Mesodermal cell (in vitro differentiated cells): ENCODE data around the gene CFI.
A peak's percentile ranks its signal among the peaks of the same experiment; 100 is the strongest.

Experiments
- H3K27ac ChIP-seq: 2 replicates; pipeline ENCODE4 v1.7.0; 2013; ENCODE audit warnings: mild to moderate bottlenecking, low read depth, low read length, moderate library complexity; ENCODE audit not compliant: severe bottlenecking
- H3K36me3 ChIP-seq: 2 replicates; pipeline ENCODE4 v1.7.1; 2013; ENCODE audit warnings: mild to moderate bottlenecking, low read length, moderate library complexity; ENCODE audit not compliant: control insufficient read depth, insufficient read depth
- H3K4me1 ChIP-seq: one replicate; pipeline ENCODE4 v1.7.1; 2013; ENCODE audit warnings: mild to moderate bottlenecking, low read length; ENCODE audit not compliant: insufficient read depth, control insufficient read depth, poor library complexity, severe bottlenecking
- H3K4me3 ChIP-seq: 2 replicates; pipeline ENCODE4 v1.7.0; 2013; ENCODE audit warnings: low read length, control low read depth, mild to moderate bottlenecking; ENCODE audit not compliant: insufficient read depth, poor library complexity, severe bottlenecking; ENCODE audit errors: extremely low read depth
- H3K9me3 ChIP-seq: 2 replicates; pipeline ENCODE4 v1.7.1; 2013; ENCODE audit warnings: mild to moderate bottlenecking, low read length, moderate library complexity; ENCODE audit not compliant: control insufficient read depth
- WGBS, 2 experiments: methylation state at CpG; one replicate each; pipeline ENCODE4 v1.1.5; 2013; ENCODE audit warnings: missing lambda C conversion rate in 2 of 2; ENCODE audit not compliant: insufficient coverage in 2 of 2; 5-methylcytosine and 5-hydroxymethylcytosine counted together

The CFI gene

DNA sequence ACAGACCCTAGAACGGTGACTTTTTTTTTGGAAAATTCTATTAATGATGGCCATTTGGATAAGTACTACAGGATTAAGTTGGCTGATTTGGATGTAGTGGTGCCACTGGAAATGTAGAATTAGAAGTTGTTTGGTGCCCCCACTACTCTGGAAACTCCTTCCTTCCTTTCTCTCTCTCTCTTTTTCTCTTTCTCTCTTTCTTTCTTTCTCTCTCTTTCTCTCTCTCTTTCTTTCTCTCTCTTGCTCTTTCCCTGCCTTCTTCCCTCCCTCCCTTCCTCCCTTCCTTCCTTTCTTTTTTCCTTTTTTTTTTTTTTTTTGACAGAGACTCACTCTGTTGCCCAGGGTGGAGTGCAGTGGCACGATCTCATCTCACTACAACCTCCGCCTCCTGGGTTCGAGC is 16.5 kb upstream of the CFI start:
- H3K36me3 ChIP-seq: peaks cover 57% of the 10 kb centered on the region
- H3K27ac ChIP-seq: no peak overlapping the region
- 100% methylated on average over 2 of the region's 4 CpGs; no CpG with 5 or more reads in 1 of the 2 experiments for WGBS, 2 experiments
- no peaks in the 10 kb centered on the region for H3K9me3 ChIP-seq
- H3K4me1 ChIP-seq: no peaks in the 10 kb centered on the region
- H3K4me3 ChIP-seq: no peak overlapping the region

DNA sequence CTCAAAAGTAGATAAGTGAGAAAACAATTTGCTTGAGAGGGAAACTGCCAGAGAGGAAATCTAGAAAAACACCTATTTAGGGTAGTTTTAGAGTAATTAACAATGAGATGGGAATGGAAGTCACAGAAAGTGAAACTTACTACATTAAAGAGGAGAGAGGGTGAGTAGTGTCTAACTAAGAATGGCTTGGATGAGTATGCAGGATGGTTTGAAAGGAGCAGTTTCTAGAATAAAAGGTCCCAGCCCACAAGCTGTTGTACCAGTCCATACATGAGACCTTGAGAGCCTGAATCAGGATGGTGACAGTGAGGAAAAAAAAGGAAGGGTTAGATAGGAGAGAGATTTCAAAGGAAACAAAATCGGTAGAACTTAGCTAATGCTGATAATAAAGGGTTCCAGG is 15.1 kb upstream of the CFI start:
- peaks cover 46% of the 10 kb centered on the region for H3K36me3 ChIP-seq
- H3K9me3 ChIP-seq: no peaks in the 10 kb centered on the region
- H3K27ac ChIP-seq: no peak overlapping the region
- 94 to 100% methylated on average over 1 of the region's 1 CpG for WGBS, 2 experiments
- peak overlapping the region; percentile 80 for H3K4me3 ChIP-seq
- no peaks in the 10 kb centered on the region for H3K4me1 ChIP-seq

DNA sequence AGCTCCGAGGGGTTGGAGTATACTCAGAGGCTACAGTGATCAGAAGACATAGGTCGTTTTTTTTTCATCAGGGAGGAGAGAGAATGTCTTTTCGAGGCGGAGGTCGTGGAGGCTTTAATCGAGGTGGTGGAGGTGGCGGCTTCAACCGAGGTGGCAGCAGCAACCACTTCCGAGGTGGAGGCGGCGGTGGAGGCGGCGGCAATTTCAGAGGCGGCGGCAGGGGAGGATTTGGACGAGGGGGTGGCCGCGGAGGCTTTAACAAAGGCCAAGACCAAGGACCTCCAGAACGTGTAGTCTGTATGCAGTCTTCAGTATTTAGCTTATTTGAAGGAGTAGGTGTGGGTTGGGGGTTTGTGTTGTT is 14.3 kb upstream of the CFI start:
- 0 to 4% methylated on average over 4 to 19 of the region's 19 CpGs for WGBS, 2 experiments
- Histone ChIP-seq H3K27ac (peak overlapping the region; percentile 90), H3K4me1 (no peaks in the 10 kb centered on the region), H3K36me3 (peaks cover 40% of the 10 kb centered on the region), H3K9me3 (no peaks in the 10 kb centered on the region), H3K4me3 (peak overlapping the region; percentile 80)

DNA sequence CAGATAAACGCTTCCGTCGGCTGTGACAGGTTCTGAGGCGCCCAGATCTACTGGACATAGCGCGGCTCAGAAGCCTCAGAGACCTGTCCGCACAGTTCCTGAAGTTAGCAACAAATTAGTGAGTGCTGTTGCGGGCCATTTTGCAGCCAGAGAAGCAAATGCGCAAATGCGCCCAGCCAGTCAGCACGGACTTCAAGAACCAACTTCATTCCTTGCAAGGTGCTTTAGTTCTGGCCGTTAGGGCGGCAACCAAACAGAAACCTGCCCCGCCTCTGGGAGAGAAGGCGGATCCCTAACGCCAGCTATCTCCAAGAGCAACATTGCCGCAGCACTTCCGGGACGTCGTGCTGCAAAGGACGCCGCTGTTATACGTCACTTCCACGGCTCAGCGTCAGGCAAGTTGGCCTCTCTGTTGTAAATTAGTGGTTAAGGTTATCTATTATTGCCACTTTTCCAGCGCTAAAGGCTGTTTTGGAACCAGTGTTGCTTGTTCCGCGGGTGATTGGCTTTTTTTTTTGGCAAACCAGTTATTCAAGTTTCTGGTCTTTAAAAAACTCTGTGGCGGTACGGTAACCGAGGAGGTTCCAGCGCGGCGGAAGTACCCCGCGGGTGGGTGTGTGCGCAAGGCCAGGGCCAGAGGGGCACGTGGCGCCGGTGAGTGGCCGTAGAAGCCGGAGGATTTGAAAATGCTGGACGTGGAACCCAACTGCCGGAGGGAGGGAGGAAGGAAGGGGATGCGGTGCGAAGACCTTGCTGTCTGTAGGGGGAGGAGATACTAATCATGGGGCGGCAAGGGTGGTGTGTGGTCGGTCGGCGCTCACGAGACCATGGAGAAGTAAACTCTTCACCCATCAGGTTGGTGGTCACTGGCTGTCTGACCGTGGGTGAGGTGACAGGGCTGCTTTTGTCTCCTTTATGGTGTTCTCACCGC is 13.6 kb upstream of the CFI start, which contains the start of gene GAR1:
Gene GAR1 (plus strand): TSS at position 612 of the 931 bp plus-strand sequence. CDS start 403 bp downstream, outside the sequence.
- 2 to 3% methylated on average over 50 to 52 of the region's 53 CpGs for WGBS, 2 experiments
- Histone ChIP-seq H3K9me3 (no peaks in the 10 kb centered on the region), H3K4me3 (peak within 1 kb of the TSS; percentile 80), H3K36me3 (peaks cover 33% of the 10 kb centered on the region), H3K4me1 (no peaks in the 10 kb centered on the region), H3K27ac (peak within 1 kb of the TSS; percentile 90)

DNA sequence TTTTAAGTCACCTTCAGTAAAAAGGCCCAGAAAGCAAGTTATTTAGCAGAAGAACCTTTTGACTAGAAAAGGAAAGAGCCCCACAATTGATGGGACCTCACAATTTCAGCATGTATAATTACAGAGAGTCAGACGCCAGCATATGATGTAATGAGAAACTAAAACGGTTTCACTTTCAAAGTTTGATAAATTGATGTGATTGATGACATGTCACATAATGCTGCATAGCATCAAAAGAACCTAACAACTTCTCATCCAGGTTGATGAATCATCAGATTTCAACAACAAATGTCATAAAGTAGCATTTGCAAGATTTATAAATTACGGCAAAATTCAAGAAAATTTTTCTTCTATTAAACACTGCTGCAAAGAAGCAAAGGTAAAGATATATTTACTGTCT is 9.9 kb upstream of the CFI start:
- WGBS, 2 experiments: no CpG with 5 or more reads among the region's 3 CpGs
- no peaks in the 10 kb centered on the region for H3K9me3 ChIP-seq
- no peak overlapping the region for H3K27ac ChIP-seq
- no peaks in the 10 kb centered on the region for H3K36me3 ChIP-seq
- no peak overlapping the region for H3K4me3 ChIP-seq
- H3K4me1 ChIP-seq: no peaks in the 10 kb centered on the region

DNA sequence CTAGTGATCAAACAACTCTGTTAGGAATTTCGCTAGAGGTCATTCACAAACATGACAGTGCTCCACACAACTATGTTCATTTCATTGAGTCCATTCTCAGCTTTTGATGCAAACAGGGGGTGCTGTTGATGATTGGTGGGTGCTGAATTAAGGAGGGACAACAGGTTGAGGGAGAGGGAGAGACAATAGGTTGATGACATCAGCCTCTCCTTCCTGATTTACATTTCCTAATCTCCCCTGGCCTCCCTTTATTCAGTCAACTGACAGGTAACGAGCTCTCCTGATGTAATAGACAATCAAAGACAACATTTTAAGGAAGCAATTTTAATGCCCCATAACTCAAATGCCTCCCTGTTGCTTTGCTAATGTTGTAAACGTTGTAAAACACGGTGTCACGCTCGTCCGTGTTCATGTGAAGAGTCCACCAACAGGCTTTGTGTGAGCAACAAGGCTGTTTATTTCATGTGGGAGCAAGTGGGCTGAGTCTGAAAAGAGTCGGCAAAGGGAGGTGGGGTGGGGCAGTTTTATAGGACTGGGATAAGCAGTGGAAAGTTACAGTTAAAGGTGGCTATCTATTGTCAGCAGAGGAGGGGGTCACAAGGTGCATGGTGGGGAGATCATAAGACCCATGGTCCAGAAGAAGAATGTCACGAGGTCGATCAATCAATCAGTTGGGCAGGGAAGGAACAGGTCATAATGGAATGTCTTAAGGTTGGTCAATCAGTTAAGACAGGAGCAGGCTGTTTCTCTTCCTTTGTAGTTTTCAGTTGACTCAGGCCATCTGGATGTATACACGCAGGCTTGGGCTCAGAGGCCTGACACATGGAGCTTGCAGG is 9.0 kb upstream of the CFI start:
- WGBS, 2 experiments: 75 to 78% methylated on average over 7 to 9 of the region's 11 CpGs
- no peak overlapping the region for H3K27ac ChIP-seq

DNA sequence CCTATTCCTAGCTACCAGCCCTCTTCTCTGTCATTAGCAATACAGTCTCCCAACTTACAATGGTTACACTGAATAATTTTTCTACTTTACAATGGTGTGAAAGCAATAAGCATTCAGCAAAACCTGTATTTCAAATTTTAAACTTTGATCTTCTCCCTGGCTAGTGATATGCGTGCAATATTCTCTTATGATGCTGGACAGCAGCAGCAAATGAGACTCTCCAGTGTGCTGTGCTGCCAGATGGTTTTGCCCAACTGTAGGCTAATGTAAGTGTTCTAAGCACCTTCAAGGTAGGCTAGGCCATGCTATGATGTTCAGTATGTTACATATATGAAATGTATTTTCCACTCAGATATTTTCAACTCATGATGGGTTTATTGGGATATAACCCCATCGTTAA is 7.9 kb upstream of the CFI start:
- Histone ChIP-seq H3K4me3 (no peak overlapping the region), H3K27ac (no peak overlapping the region), H3K4me1 (no peaks in the 10 kb centered on the region), H3K9me3 (no peaks in the 10 kb centered on the region), H3K36me3 (no peaks in the 10 kb centered on the region)
- 75 to 100% methylated on average over 1 of the region's 2 CpGs for WGBS, 2 experiments

More for the DNA sequence above, 9.0 kb upstream of the CFI start:
- Histone ChIP-seq H3K4me1 (no peaks in the 10 kb centered on the region), H3K36me3 (no peaks in the 10 kb centered on the region), H3K9me3 (no peaks in the 10 kb centered on the region), H3K4me3 (no peak overlapping the region)

DNA sequence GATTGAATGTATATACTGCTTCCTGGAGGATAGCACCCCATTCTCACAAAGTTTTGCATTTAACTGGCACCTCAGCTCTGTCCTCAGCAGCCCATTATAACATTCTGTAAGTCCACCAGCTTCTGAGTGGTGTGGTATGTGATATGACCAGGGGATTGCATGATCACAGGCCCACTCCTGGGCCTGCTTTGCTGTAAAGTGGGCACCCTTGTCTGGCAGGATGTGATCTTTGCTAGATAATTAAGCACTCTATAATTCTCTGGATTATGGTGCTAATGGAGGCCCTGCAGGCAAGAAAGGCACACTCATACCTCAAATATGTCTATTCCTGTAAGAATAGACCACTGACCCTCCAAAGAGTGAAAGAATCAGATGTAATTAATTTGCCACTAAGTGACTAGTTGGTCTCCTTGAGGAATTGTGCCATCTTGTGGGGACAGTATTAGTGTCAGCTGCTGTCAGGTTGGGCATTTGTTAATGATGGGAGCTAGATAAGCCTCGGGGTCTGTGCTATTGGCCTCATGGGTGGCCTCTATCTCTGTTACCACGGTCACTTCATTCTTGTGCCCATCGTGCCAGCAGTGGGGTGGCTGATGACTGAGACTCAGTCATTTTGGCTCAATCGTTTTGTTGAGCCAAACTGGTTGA is 2.2 kb upstream of the CFI start:
- H3K36me3 ChIP-seq: no peaks in the 10 kb centered on the region
- WGBS, 2 experiments: 24 to 39% methylated on average over 3 of the region's 4 CpGs
- H3K4me3 ChIP-seq: no peak overlapping the region
- no peak overlapping the region for H3K27ac ChIP-seq
- no peaks in the 10 kb centered on the region for H3K4me1 ChIP-seq
- no peaks in the 10 kb centered on the region for H3K9me3 ChIP-seq

DNA sequence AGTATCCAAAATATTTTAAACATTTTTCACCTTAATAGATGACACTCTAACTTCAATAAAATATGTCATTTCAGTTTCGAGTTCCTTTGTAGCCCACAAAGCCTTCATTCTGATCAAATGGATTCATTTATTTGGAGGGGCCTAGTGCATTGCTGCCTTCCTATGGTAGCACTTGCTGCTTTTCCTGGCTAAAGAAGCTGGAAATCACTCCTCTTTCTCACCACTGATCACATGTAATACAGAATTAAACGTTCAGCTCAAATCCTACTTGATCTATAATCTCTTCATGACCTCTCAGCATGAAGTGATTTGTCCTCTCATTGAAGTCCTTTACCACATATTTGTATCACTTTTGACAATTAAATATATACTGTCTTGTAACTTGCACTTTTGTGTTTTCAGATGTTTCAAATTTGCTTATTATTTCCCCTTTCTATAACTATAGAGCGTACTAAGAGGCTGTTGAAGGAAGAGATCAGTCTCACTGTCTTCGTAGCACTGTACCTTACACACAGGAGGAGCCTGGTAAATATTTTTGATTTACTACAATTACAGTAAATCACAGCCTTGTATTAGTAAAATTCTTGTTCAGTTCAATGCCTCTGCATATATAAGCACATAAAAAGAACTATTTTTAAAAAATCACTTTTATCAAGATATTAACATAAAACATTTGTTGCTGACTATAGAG is 555 bp downstream of the CFI start:
- Histone ChIP-seq H3K4me1 (no peaks in the 10 kb centered on the region), H3K27ac (no peak overlapping the region), H3K4me3 (no peak overlapping the region), H3K9me3 (peaks cover 3% of the 10 kb centered on the region), H3K36me3 (no peaks in the 10 kb centered on the region)
- 79 to 86% methylated on average over 2 of the region's 4 CpGs for WGBS, 2 experiments

DNA sequence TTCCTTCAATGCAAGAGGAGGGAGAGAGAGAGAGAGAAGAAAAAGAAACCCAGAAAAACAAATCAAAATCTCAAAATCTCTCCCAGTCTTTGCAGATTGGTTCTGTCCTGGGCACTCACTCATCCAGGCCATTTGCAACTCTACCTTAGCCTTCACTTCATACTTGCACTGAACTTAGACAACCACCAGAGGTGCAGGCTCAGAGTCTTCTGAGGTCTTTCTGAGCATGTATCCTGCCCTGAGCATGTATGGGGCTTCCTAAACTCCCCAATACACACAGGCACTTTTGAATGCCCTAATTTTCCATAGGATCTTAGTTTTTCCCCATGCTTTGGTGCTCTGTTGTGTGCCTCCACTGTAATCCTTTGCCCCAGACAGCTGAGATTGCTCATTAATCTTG is 2.9 kb downstream of the CFI start:
- Histone ChIP-seq H3K36me3 (no peaks in the 10 kb centered on the region), H3K4me1 (no peaks in the 10 kb centered on the region), H3K9me3 (peaks cover 4% of the 10 kb centered on the region), H3K4me3 (no peak overlapping the region), H3K27ac (no peak overlapping the region)
